Right renal cortex interstitium (tissue), 3 donors: ENCODE measurements around the gene GYPB. TPM values are rescaled to one million over a fixed set of nuclear protein-coding genes. Genes with fewer than 3 reads are reported as not detected.
"Not testable (repeated sequence)": the region's sequence is repeated elsewhere in the genome, so short reads cannot be mapped to it uniquely, and the experiment has no call there.

Experiments
- DNase-seq, 3 donors: peaks; one replicate each; pipeline ENCODE4 v3.0.0-alpha.2; 2013; ENCODE audit warnings: low read depth in 3 of 3, low spot score in 2 of 3
- polyA plus RNA-seq, 3 donors: library from polyadenylated mRNA; unstranded; fragments of 120-200 nt; gene quantifications; one replicate each; pipeline ENCODE4 v1.2.1, GENCODE V29; 2013; ENCODE audit not compliant: insufficient read length in 3 of 3

GYPB gene
- 1 to 10 TPM; 1.5 to 2.4 (median 1.8) TPM for polyA plus RNA-seq

GRCh38 chr4:144019277-144019676 lies at the start of gene GYPB:
GYPB (minus strand) TSS chr4:144019380; CDS start chr4:144019287, 93 bp downstream.
- not testable (repeated sequence) for DNase-seq

DNA sequence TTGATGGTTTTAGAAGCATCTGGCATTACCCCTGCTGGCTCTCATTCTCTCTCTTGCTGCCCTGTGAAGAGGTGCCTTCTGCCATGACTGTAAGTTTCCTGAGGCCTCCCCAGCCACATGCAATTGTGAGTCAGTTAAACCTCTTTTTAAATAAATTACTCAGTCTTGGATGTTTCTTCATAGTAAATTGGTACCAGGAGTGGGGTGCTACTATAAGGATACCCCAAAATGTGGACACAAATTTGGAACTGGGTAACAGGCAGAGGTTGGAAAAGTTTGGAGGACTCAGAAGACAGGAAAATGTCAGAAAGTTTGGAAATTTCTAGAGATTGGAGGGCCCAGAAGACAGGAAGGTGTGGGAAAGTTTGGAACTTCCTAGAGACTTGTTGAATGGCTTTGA lies 42.4 kb upstream of the GYPB start:
- not testable (repeated sequence) for DNase-seq

DNA sequence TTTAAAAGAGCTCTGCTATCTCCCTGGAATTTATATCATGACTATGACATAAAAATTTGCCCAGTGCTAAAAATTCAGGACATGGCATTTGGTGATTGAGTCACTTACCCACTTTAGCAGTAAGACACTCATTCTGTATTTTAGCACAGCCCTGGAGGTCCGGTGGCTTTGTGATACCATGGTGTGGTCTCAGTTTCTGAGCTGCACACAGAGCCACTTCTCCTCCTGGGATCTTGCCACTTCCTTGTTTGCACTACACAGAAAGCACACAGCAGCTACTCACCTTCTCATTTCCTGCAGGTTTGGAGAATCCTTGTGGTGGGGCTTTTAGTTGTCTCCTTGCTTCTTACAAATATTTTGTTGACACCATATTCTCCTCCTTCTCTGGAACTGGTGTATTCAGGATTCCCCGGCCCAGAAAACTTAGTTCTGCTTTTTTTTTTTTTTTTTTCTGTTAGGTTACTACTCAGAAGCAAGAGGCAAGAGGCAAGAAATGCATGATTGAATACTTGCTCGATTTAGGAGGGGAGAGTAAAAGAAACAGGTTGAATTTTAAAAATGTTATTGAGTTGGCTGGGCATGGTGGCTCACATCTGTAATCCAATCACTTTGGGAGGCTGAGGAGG lies 41.2 kb upstream of the GYPB start:
- not testable (repeated sequence) for DNase-seq

GRCh38 chr4:144056800-144057199 lies 37.6 kb upstream of the GYPB start:
- no peak for DNase-seq

GRCh38 chr4:144055336-144055735 lies 36.2 kb upstream of the GYPB start:
- DNase-seq: not testable (repeated sequence)

GRCh38 chr4:144051494-144051893 lies 32.3 kb upstream of the GYPB start:
- DNase-seq: not testable (repeated sequence)

GRCh38 chr4:144050631-144051030 lies 31.5 kb upstream of the GYPB start:
- not testable (repeated sequence) for DNase-seq

DNA sequence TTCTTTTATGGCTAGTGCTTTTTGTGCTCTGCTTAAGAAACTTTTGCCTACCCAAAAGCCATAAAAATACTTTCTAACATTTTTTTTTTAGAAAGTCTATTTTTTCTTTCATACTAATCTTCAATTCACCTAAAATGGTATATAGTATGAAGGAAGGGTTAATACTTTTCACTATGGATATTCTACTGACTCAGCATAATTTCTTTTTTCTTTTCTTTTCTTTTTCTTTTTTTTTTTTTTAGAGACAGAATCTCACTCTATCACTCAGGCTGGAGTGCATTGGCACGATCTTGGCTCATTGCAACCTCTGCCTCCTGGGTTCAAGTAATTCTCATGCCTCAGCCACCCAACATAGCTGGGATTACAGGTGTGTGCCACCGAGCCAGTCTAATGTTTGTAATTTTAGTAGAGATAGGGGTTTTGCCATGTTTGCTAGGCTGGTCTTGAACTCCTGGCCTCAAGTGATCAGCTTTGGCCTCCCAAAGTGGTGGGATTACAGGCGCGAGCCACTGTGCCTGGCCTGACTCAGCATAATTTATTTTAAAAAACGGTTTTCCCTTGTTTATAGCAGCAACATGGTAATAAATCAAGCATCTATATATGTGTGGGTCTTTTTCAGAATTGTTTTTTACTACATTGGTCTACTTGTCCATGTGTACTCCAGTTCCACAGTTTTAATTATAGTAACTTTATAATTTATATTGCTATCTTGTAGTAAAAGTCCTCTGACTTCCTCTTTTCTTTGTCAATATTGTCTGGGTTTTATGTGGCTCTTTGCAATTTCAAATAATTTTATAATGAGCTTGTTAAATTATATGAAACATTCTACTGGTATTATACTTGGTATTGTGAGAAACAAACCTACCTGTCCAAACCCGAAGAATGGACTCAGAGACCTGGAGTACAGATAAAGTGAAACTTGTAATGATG lies 30.6 kb upstream of the GYPB start:
- DNase-seq: not testable (repeated sequence)

DNA sequence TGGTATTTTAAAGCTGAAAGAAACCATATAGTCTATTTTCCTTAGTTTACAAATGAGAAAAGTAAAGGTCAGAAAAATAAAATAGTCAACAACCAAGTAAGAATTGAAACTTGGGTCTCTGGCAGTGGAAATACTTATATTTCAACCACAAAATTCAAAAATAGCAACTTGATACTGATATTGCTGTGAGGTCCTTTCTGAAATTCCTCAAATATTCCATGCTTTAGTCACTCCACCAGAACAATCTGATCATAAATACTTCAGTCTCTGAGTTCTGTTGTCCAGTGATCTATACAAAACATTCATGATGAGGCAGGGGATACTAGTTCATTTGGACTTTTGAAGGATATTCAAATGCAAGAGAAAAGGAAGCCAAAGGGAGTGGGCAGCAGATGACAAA lies 25.8 kb upstream of the GYPB start:
- DNase-seq: not testable (repeated sequence)

DNA sequence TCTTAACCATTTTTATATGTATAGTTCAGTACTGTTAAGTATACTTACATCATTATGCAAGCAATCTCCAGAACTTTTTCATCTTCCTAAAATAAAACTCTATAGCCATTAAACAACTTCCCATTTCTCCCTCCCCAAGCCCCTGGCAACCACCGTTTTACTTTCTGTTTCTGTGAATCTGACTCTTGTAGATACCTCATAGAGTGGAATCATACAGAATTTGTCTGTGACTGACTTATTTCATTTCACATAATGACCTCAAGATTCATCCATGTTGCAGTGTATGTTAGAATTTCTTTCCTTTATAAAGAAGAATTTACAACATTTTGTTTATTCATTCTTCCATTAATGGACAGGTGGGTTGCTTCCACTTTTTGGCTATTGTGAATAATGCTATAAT lies 13.4 kb upstream of the GYPB start:
- not testable (repeated sequence) for DNase-seq

GRCh38 chr4:144031875-144032274 lies 12.7 kb upstream of the GYPB start:
- not testable (repeated sequence) for DNase-seq

DNA sequence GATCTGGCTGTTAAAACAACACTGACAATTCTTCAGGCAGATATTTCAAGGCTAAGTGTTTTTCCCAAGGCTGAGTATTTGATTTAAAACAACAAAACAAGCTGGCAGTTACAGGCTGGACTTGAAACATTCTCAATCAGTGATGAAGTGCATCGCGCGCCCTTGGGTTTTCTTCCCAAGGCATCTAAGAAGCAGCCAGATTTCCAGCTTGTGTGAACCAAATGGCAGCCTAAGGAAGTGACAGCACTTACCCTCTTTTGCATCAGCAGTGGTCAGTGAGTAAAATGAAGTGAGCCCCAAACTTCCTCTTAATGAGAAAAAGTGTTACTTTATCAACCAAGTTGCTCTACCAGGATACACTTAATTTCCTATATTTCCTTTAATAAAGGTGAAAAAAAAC lies 12.2 kb upstream of the GYPB start:
- DNase-seq: not testable (repeated sequence)

DNA sequence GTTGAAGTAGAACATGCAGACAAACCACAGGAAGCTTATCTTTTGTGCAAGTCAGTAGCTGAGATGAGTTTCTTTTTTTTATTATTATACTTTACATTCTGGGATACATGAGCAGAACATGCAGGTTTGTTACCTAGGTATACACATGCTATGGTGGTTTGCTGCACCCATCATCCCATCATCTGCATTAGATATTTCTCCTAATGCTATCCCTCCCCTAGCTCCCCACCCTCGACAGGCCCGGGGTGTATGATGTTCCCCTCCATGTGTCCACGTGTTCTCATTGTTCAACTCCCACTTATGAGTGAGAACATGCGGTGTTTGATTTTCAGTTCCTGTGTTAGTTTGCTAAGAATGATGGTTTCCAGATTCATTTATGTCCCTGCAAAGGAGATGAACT lies 11.5 kb upstream of the GYPB start:
- not testable (repeated sequence) for DNase-seq

DNA sequence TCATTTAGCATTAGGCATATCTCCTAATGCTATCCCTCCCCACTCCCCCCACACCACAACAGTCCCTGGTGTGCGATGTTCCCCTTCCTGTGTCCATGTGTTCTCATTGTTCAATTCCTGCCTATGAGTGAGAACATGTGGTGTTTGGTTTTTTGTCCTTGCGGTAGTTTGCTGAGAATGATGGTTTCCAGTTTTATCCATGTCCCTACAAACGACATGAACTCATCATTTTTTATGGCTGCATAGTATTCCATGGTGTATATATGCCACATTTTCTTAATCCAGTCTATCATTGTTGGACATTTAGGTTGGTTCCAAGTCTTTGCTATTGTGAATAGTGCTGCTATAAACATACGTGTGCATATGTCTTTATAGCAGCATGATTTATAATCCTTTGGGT lies 7.5 kb upstream of the GYPB start:
- DNase-seq: not testable (repeated sequence)

- DNase-seq: not testable (repeated sequence)
These were observed 5.3 kb upstream of the GYPB start for GRCh38 chr4:144024399-144025053.

- peak in 2 of 3 donors; percentile 8 to 15 for DNase-seq
These were observed 3.7 kb upstream of the GYPB start for GRCh38 chr4:144022772-144023400.

DNA sequence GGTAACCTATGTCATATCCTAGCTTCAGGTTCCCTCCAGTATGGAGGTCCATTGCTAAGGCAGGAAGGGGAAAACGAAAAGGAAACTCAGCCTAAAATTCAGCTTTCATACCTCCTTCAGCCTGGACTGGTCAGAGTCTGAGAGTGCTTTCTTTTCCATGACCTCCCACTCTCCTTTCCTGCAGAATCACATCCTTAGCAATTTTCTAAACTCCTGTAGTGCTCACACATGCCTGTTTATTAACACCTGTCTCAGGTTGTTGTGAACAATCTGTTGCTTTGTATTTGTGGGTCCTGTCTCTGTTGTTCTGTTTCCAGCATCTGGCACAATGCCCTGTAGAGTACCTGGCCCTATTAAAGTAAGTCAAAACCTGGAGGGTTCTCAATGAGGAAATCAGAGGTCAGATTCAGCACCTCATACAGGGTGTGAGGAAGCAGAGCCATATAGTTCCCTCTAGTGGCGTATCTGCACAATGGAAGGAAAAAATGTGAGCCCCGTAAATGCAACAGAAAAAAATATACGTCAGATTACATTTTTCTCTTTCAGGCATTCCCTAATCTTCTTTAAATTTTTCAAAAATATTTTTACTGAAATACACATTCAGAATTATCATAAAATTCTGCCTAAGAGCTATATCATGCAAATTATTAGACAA lies 2.3 kb upstream of the GYPB start:
- not testable (repeated sequence) for DNase-seq

GRCh38 chr4:144018223-144019000 lies 768 bp downstream of the GYPB start:
- not testable (repeated sequence) for DNase-seq

GRCh38 chr4:144017271-144017670 lies 1.9 kb downstream of the GYPB start:
- not testable (repeated sequence) for DNase-seq
